K562 (cell line): ENCODE measurements around the gene NKG7. TPM values are rescaled to one million over a fixed set of nuclear protein-coding genes. Genes with fewer than 3 reads are reported as not detected.

Experiments
- ATF2 ChIP-seq: sonication (generic); formaldehyde crosslinking; IDR thresholded peaks from 2 replicates; pipeline ENCODE4 v1.8.1; 2022; ENCODE audit warnings: missing genetic modification reagents
- CHD7 ChIP-seq: fragments of 200-600 bp; sonication (generic); IDR thresholded peaks from one replicate; pipeline ENCODE4 v1.6.1; 2012; ENCODE audit warnings: mild to moderate bottlenecking, low read depth, low read length, inconsistent platforms
- COPS2 ChIP-seq: fragments of 450-650 bp; conservative IDR thresholded peaks from 2 replicates; pipeline ENCODE4 v1.6.1; 2016; ENCODE audit warnings: mild to moderate bottlenecking, moderate library complexity
- CREB3 ChIP-seq: fragments of 450-650 bp; conservative IDR thresholded peaks from 2 replicates; pipeline ENCODE4 v1.6.1; 2016; ENCODE audit warnings: missing genetic modification characterization, low read depth, mild to moderate bottlenecking, missing compliant biosample characterization, moderate library complexity
- JUND ChIP-seq, 2 experiments: IDR thresholded peaks; 2 replicates in 1 of 2; 3 replicates in 1 of 2; pipeline ENCODE4 v1.6.1; 2011; ENCODE audit warnings: borderline replicate concordance in 2 of 2, low read depth in 2 of 2, low read length in 2 of 2, improper control_type of control experiment in 1 of 2, missing biosample characterization in 1 of 2, missing genetic modification characterization in 1 of 2, missing genetic modification reagents in 1 of 2
- MECOM ChIP-seq: fragments of 250-450 bp; sonication (Bioruptor Pico); IDR thresholded peaks from 2 replicates; pipeline ENCODE4 v1.8.0; 2022; ENCODE audit warnings: inconsistent platforms
- MTA3 ChIP-seq: fragments of 450-650 bp; formaldehyde crosslinking; IDR thresholded peaks from 2 replicates; pipeline ENCODE4 v1.6.1; 2017; ENCODE audit warnings: mild to moderate bottlenecking, borderline replicate concordance
- NELFE ChIP-seq: IDR thresholded peaks from 2 replicates; pipeline ENCODE4 v1.6.1; 2011; ENCODE audit warnings: mild to moderate bottlenecking; ENCODE audit not compliant: insufficient read depth, insufficient read length
- NR1H2 ChIP-seq: sonication (generic); formaldehyde crosslinking; IDR thresholded peaks from 2 replicates; pipeline ENCODE4 v1.4.0; 2020; ENCODE audit warnings: mild to moderate bottlenecking, missing genetic modification reagents
- RAD51 ChIP-seq: fragments of 450-650 bp; IDR thresholded peaks from 2 replicates; pipeline ENCODE4 v1.7.1; 2016; ENCODE audit warnings: low read depth, mild to moderate bottlenecking, borderline replicate concordance
- ZFX ChIP-seq: sonication (generic); formaldehyde crosslinking; IDR thresholded peaks from 2 replicates; pipeline ENCODE4 v1.8.0; 2022; ENCODE audit warnings: mild to moderate bottlenecking, missing genetic modification reagents, moderate library complexity
- ZNF232 ChIP-seq: sonication (generic); formaldehyde crosslinking; IDR thresholded peaks from 2 replicates; pipeline ENCODE4 v1.8.0; 2022; ENCODE audit warnings: mild to moderate bottlenecking, missing genetic modification reagents
- ZNF644 ChIP-seq: fragments of 200-800 bp; sonication (Bioruptor generic); IDR thresholded peaks from 2 replicates; pipeline ENCODE4 v1.6.1; 2016; ENCODE audit warnings: low read depth, missing genetic modification characterization, missing compliant biosample characterization
- polyA plus RNA-seq, 8 experiments: library from polyadenylated mRNA; depleted of rRNA in 4 of 8; stranded (reverse) in 5 of 8; unstranded in 3 of 8; fragments of >200 nt; fragmentation: Nextera tagmentation in 2 of 8; fragmentation: Illumina TruSeq in 1 of 8; extraction: Ambion mirVana in 2 of 8; extraction: Trizol in 1 of 8; gene quantifications; 2 replicates each; pipeline versions ENCODE4 v1.2.1 to v1.2.3, GENCODE V29; 2011 to 2014; ENCODE audit warnings: inconsistent platforms in 1 of 8, missing spikeins in 1 of 8
- total RNA-seq, 7 experiments: library from RNA; depleted of rRNA in 6 of 7; stranded (reverse); fragments of >200 nt in 6 of 7; fragmentation: Illumina TruSeq in 2 of 7; extraction: Trizol in 2 of 7; gene quantifications; 2 replicates each; pipeline versions ENCODE4 v1.2.1 to v1.2.3, GENCODE V29; 2011 to 2021; ENCODE audit warnings: low replicate concordance in 1 of 7

Gene NKG7
- total and polyA plus RNA-seq, 9 of the 15 experiments (the other 6 are each of a cell fraction or from before 2014, with no cell fraction given), result 0.30 to 0.70 (median 0.51) TPM; not detected in 2

GRCh38 chr19:51417107-51417809 lies 44.8 kb upstream of the NKG7 start, which contains the start of gene SIGLEC10 (continued):
- TF ChIP-seq CHD7 (no peak), RAD51 (no peak), ZNF232 (CRISPR knock-in tag) (no peak), NELFE (no peak), MECOM (CRISPR knock-in tag) (no peak), COPS2 (no peak), CREB3 (tag) (no peak), ZFX (0 out of 2 replicates have a peak, but pooled peaks have one; percentile 32), ATF2 (no peak), ZNF644 (tag) (no peak), MTA3 (no peak), JUND (IDR thresholded peaks at IDR 0.05; ENCODE audit: borderline replicate concordance, low read depth, low read length) (peak; percentile 70; the same call in 1 of the 2 replicates), JUND (tag; IDR thresholded peaks at IDR 0.05; ENCODE audit: borderline replicate concordance, low read depth, low read length) (peak; percentile 49; the same call in 1 of the 3 replicates), NR1H2 (no peak)
